H9 (cell line): ENCODE data around the gene CRYZ. TPM values are rescaled to one million over a fixed set of nuclear protein-coding genes. Genes with fewer than 3 reads are reported as not detected.

Experiments
- DNase-seq: peaks from one replicate; pipeline ENCODE4 v3.0.0-alpha.2; 2017
- H2AFZ ChIP-seq: one replicate; pipeline ENCODE4 v1.6.1; 2013; ENCODE audit warnings: mild to moderate bottlenecking, low read length, control low read depth, moderate library complexity
- H2AK5ac ChIP-seq: 2 replicates; pipeline ENCODE4 v1.6.1; 2013; ENCODE audit warnings: low read length, control low read depth, mixed read lengths; ENCODE audit not compliant: insufficient read length
- H2BK120ac ChIP-seq: one replicate; pipeline ENCODE4 v1.6.1; 2013; ENCODE audit warnings: low read depth, mild to moderate bottlenecking, low read length, control low read depth, inconsistent platforms; ENCODE audit not compliant: poor library complexity, severe bottlenecking
- H2BK12ac ChIP-seq: 2 replicates; pipeline ENCODE4 v1.6.1; 2013; ENCODE audit warnings: low read length, control low read depth, mixed read lengths, low read depth; ENCODE audit not compliant: insufficient read length
- H2BK15ac ChIP-seq: 2 replicates; pipeline ENCODE4 v1.6.1; 2013; ENCODE audit warnings: low read depth, low read length, control low read depth
- H2BK20ac ChIP-seq: one replicate; pipeline ENCODE4 v1.6.1; 2013; ENCODE audit warnings: low read depth, mild to moderate bottlenecking, low read length, control low read depth, inconsistent platforms; ENCODE audit not compliant: poor library complexity, severe bottlenecking
- H2BK5ac ChIP-seq: 2 replicates; pipeline ENCODE4 v1.6.1; 2013; ENCODE audit warnings: low read length, control low read depth, mixed read lengths; ENCODE audit not compliant: insufficient read length
- H3K14ac ChIP-seq: 2 replicates; pipeline ENCODE4 v1.6.1; 2013; ENCODE audit warnings: low read length, control low read depth; ENCODE audit not compliant: insufficient read depth
- H3K18ac ChIP-seq: 2 replicates; pipeline ENCODE4 v1.6.1; 2013; ENCODE audit warnings: low read depth, mild to moderate bottlenecking, mixed read lengths, low read length, control low read depth; ENCODE audit not compliant: insufficient read length
- H3K23ac ChIP-seq: 2 replicates; pipeline ENCODE4 v1.6.1; 2013; ENCODE audit warnings: low read length, control low read depth, mixed read lengths, low read depth; ENCODE audit not compliant: insufficient read length
- H3K23me2 ChIP-seq: 2 replicates; pipeline ENCODE4 v1.6.1; 2013; ENCODE audit warnings: low read depth, mild to moderate bottlenecking, mixed read lengths, low read length, control low read depth; ENCODE audit not compliant: insufficient read length, poor library complexity, severe bottlenecking
- H3K27ac ChIP-seq: 2 replicates; pipeline ENCODE4 v1.5.1; 2013; ENCODE audit warnings: low read length, control low read depth, mixed read lengths, low read depth; ENCODE audit not compliant: insufficient read length
- H3K27me3 ChIP-seq: 2 replicates; pipeline ENCODE4 v1.6.1; 2013; ENCODE audit warnings: low read length, control low read depth, inconsistent platforms; ENCODE audit not compliant: insufficient read depth
- H3K4ac ChIP-seq: 2 replicates; pipeline ENCODE4 v1.6.1; 2013; ENCODE audit warnings: low read depth, mild to moderate bottlenecking, control low read depth, inconsistent platforms, low read length, moderate library complexity
- H3K4me1 ChIP-seq: 2 replicates; pipeline ENCODE4 v1.6.1; 2013; ENCODE audit warnings: low read length, control low read depth, inconsistent platforms; ENCODE audit not compliant: insufficient read depth
- H3K4me2 ChIP-seq: 2 replicates; pipeline ENCODE4 v1.6.1; 2013; ENCODE audit warnings: low read length, control low read depth, mixed read lengths; ENCODE audit not compliant: insufficient read length, insufficient read depth
- H3K56ac ChIP-seq: 2 replicates; pipeline ENCODE4 v1.6.1; 2013; ENCODE audit warnings: low read depth, mild to moderate bottlenecking, mixed read lengths, low read length, control low read depth; ENCODE audit not compliant: insufficient read length
- H3K79me1 ChIP-seq: 2 replicates; pipeline ENCODE4 v1.6.1; 2013; ENCODE audit warnings: low read depth, mild to moderate bottlenecking, moderate library complexity, low read length, control low read depth, inconsistent platforms; ENCODE audit not compliant: insufficient read depth, poor library complexity, severe bottlenecking
- H3K79me2 ChIP-seq: 2 replicates; pipeline ENCODE4 v1.6.1; 2013; ENCODE audit warnings: low read length, control low read depth, inconsistent platforms; ENCODE audit not compliant: insufficient read depth
- H3K9ac ChIP-seq: 2 replicates; pipeline ENCODE4 v1.6.1; 2013; ENCODE audit warnings: low read length, control low read depth, mixed read lengths; ENCODE audit not compliant: insufficient read length; ENCODE audit errors: extremely low read depth
- H3K9me3 ChIP-seq: one replicate; pipeline ENCODE4 v1.6.1; 2013; ENCODE audit warnings: low read depth, low read length, inconsistent platforms; ENCODE audit not compliant: control insufficient read depth
- H3T11ph ChIP-seq: one replicate; pipeline ENCODE4 v1.6.1; 2013; ENCODE audit warnings: mild to moderate bottlenecking, low read length, control low read depth, inconsistent platforms
- H4K20me1 ChIP-seq: one replicate; pipeline ENCODE4 v1.6.1; 2013; ENCODE audit not compliant: control insufficient read depth, insufficient read length, insufficient read depth
- H4K5ac ChIP-seq: 2 replicates; pipeline ENCODE4 v1.6.1; 2013; ENCODE audit warnings: low read depth, mild to moderate bottlenecking, mixed read lengths, low read length, control low read depth; ENCODE audit not compliant: insufficient read length
- H4K8ac ChIP-seq: replicated peaks from 2 replicates; pipeline ENCODE4 v1.6.1; 2013; ENCODE audit warnings: low read length, control low read depth, mixed read lengths, low read depth; ENCODE audit not compliant: insufficient read length
- H4K91ac ChIP-seq: 2 replicates; pipeline ENCODE4 v1.6.1; 2013; ENCODE audit warnings: low read depth, mild to moderate bottlenecking, moderate library complexity, mixed read lengths, low read length, control low read depth; ENCODE audit not compliant: insufficient read length
- H3K27ac Mint-ChIP-seq, 3 experiments: 2 replicates in 2 of 3; 3 replicates in 1 of 3; pipeline ENCODE4 v1.8.0; 2020 to 2021; ENCODE audit warnings: mixed read lengths in 3 of 3, mild to moderate bottlenecking in 1 of 3, moderate library complexity in 1 of 3
- H3K27me3 Mint-ChIP-seq: 2 replicates; pipeline ENCODE4 v1.8.0; 2021; ENCODE audit warnings: low read depth, mild to moderate bottlenecking, moderate library complexity, mixed read lengths
- H3K36me3 Mint-ChIP-seq, 3 experiments: 2 replicates in 2 of 3; 3 replicates in 1 of 3; pipeline ENCODE4 v1.8.0; 2020 to 2021; ENCODE audit warnings: low read depth in 3 of 3, mixed read lengths in 3 of 3; ENCODE audit not compliant: insufficient read depth in 1 of 3
- H3K4me1 Mint-ChIP-seq, 2 experiments: 2 replicates each; pipeline ENCODE4 v1.8.0; 2020; ENCODE audit warnings: mixed read lengths in 2 of 2
- H3K4me3 Mint-ChIP-seq, 2 experiments: 2 replicates in 1 of 2; 3 replicates in 1 of 2; pipeline ENCODE4 v1.8.0; 2020 to 2021; ENCODE audit warnings: mild to moderate bottlenecking in 2 of 2, mixed read lengths in 2 of 2, moderate library complexity in 1 of 2
- H3K9me3 Mint-ChIP-seq, 2 experiments: 2 replicates in 1 of 2; 3 replicates in 1 of 2; pipeline ENCODE4 v1.8.0; 2020; ENCODE audit warnings: mild to moderate bottlenecking in 2 of 2, mixed read lengths in 2 of 2, moderate library complexity in 1 of 2
- WGBS: extraction: QIAGEN DNeasy Blood & Tissue Kit; methylation state at CpG from one replicate; pipeline ENCODE4 v1.1.7; 2013; ENCODE audit warnings: missing lambda C conversion rate, low lambda C conversion rate, mixed read lengths; ENCODE audit not compliant: insufficient read length; ENCODE audit errors: extremely low coverage; 5-methylcytosine and 5-hydroxymethylcytosine counted together
- total RNA-seq: library from RNA; stranded (reverse); gene quantifications from 2 replicates; pipeline ENCODE4 v1.2.1, GENCODE V29; 2021
- TF ChIP-seq, protein P1 (sequence below): fragments of 200-600 bp; sonication (generic); conservative IDR thresholded peaks from 3 replicates; pipeline ENCODE4 v1.8.0; 2021; ENCODE audit warnings: antibody characterized with exemption, mild to moderate bottlenecking

The CRYZ gene
- total RNA-seq, 1 experiment from 2014 or later = 14.0 TPM

DNA sequence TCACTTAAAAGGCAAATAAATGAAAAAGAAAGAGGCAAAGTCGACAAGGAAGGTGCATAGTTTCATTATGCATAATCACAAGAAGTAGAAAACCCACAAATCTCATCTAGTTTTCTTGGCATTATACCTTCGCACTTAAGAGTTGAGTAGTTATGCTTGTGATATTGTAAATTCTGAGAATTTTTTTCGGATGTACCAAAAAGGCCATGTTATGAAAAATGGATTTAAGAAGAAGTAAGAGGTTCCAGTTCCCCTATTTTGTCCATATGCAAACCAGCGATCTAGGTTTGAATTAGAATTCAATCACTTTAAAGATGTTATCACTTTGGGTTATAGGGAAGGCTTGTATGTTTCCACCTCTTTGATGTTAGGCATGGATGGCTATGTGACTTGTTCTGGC is 51.4 kb downstream of the CRYZ start:
- no peaks in the 10 kb centered on the region for H3K9me3 Mint-ChIP-seq
- H3K4me1 Mint-ChIP-seq = no peaks in the 10 kb centered on the region
- peaks cover under 1% of the 10 kb centered on the region for H3K27me3 Mint-ChIP-seq
- H2BK20ac ChIP-seq = no peak overlapping the region
- no peak overlapping the region for H3T11ph ChIP-seq
- no peak for DNase-seq
- no peak overlapping the region for H3K4me2 ChIP-seq
- no peaks in the 10 kb centered on the region for H3K4me1 ChIP-seq
- H3K27ac Mint-ChIP-seq = no peak overlapping the region
- H4K8ac ChIP-seq = no peak overlapping the region
- no peaks in the 10 kb centered on the region for H3K79me2 ChIP-seq
- H3K56ac ChIP-seq = no peak overlapping the region
- no peak overlapping the region for H2AFZ ChIP-seq
- H3K18ac ChIP-seq = no peak overlapping the region
- no peak overlapping the region for H2BK5ac ChIP-seq
- no peaks in the 10 kb centered on the region for H3K36me3 Mint-ChIP-seq
- no peaks in the 10 kb centered on the region for H3K9me3 ChIP-seq
- no peak overlapping the region for H3K27ac ChIP-seq
- H4K5ac ChIP-seq = no peak overlapping the region
- no peak overlapping the region for H2AK5ac ChIP-seq
- H2BK12ac ChIP-seq = no peak overlapping the region
- H3K9ac ChIP-seq = no peak overlapping the region
- no peak overlapping the region for H3K23ac ChIP-seq
- no peak overlapping the region for H2BK120ac ChIP-seq
- H3K27me3 ChIP-seq = no peaks in the 10 kb centered on the region
- WGBS = no CpG with 5 or more reads among the region's 4 CpGs
- no peak overlapping the region for H4K91ac ChIP-seq
- no peaks in the 10 kb centered on the region for H3K79me1 ChIP-seq
- no peak overlapping the region for H2BK15ac ChIP-seq
- H3K14ac ChIP-seq = no peak overlapping the region
- no peaks in the 10 kb centered on the region for H3K23me2 ChIP-seq
- no peak overlapping the region for H3K4me3 Mint-ChIP-seq
- H3K4ac ChIP-seq = no peak overlapping the region
- no peaks in the 10 kb centered on the region for H4K20me1 ChIP-seq
- TF ChIP-seq, protein P1, sequence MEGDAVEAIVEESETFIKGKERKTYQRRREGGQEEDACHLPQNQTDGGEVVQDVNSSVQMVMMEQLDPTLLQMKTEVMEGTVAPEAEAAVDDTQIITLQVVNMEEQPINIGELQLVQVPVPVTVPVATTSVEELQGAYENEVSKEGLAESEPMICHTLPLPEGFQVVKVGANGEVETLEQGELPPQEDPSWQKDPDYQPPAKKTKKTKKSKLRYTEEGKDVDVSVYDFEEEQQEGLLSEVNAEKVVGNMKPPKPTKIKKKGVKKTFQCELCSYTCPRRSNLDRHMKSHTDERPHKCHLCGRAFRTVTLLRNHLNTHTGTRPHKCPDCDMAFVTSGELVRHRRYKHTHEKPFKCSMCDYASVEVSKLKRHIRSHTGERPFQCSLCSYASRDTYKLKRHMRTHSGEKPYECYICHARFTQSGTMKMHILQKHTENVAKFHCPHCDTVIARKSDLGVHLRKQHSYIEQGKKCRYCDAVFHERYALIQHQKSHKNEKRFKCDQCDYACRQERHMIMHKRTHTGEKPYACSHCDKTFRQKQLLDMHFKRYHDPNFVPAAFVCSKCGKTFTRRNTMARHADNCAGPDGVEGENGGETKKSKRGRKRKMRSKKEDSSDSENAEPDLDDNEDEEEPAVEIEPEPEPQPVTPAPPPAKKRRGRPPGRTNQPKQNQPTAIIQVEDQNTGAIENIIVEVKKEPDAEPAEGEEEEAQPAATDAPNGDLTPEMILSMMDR = no peak
